GM19099 (cell line): Measurements from ENCODE around the gene CRHR2.

ENCODE experiments used
- POLR2A ChIP-seq: IDR thresholded peaks from 3 replicates; pipeline ENCODE4 v1.6.1; 2011; ENCODE audit warnings: low read depth; ENCODE audit not compliant: insufficient read length; ENCODE audit errors: extremely low read depth

The CRHR2 gene

DNA sequence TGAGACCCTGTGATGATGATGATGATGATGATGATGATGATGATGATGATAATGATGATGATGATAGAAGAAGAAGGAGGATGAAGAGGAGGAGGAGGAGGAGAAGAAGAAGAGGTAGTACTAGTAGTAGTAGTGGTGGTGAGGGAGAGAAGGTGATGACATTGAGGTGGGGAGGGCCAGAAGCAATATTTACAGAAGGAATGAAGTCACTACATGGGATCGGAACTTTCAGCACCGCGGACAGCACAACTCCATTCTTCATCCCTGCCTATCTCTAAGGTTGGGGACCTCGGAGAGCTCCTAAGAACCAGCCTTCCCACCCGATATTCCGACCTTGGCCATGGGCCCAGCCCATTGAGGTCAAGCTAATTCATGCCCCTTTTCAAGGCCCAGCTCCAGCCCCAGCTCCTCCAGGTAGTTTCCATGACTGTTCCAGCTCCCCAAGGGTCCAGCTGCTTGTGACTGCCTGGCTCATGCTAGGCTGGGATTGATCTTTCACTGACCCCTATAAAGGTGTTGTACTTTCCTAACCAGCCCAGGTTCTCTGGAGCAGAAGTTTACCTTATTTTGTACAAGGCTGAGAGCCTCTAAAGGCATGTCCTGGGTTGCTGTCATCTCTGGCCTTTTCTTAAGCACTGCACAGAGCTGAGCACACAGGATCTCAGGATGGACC lies 10.3 kb downstream of the CRHR2 start:
- no peak for TF ChIP-seq POLR2A

DNA sequence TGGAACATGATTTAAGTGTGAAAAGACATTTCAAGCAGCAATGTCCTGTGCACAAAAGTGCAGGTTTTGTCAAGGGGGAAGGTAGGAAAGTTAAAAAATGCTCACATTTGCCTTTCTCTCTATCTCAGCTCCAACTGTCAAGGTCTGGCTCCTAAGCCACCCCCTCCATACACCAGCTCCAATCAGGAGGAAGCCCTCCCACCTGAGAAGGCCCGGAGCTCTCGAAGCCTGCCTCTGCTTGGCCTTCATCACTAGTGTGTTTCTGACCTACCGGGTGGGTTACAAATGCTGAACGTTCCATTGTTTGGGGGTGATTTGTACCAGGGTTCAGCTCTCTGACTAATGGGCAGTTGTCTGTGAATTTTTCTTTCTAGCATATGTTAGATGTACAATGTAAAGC lies 14.2 kb downstream of the CRHR2 start:
- TF ChIP-seq POLR2A: no peak

DNA sequence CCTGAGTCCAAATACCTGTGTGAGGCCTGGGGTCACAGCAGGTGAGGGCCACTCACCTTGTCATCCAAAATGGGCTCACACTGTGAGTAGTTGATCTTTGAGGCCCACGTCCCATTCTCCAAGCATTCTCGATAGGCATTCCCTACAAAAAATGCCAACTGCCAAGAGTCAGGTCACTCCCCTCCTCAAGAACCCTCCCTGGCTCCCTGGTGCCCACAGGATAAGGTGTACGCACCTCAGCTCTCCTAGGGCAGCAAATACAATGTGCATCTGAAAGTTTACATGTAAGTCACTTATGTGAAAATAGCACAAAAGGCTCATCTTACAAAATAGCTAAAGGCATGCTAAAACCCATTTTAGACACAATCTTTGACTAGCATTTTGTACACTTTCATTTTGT lies 15.1 kb downstream of the CRHR2 start:
- TF ChIP-seq POLR2A: no peak

DNA sequence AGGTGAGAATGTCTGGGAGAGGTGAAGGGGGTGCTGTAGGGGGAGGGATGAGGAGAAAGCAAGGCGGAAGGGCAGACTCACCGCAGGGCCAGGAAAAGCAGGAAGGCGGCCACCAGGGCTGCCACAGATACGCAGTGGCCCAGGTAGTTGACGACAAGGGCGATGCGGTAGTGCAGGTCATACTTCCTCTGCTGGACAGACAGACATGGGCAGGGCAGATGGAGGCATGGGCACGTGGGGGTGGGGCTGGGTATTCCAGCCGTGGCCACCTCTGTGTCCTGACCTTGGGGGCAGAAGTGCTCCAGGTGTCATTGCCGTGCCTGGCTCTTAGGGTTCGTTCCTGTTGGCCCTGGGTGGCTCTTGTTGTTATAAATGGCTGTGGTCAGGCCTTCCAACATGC lies 16.8 kb downstream of the CRHR2 start:
- TF ChIP-seq POLR2A: no peak

DNA sequence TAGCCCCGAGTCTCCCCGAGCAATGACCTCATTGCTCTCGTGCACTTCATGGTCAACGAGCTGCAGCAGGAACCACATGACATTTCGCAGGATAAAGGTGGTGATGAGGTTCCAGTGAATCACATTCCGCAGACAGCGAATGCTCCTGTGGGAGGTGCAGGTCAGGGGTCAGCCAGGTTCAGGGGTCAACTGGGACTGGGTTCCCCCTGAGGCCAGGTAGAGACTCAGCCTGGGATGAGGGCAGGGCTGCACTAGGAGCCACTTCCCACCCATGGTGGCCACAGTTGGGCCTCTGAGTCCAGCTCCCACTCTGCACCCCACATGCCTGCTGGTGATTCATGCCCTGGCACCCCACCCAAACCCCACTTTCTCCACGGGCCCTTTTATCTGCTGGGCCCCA lies 17.2 kb downstream of the CRHR2 start:
- no peak for TF ChIP-seq POLR2A

DNA sequence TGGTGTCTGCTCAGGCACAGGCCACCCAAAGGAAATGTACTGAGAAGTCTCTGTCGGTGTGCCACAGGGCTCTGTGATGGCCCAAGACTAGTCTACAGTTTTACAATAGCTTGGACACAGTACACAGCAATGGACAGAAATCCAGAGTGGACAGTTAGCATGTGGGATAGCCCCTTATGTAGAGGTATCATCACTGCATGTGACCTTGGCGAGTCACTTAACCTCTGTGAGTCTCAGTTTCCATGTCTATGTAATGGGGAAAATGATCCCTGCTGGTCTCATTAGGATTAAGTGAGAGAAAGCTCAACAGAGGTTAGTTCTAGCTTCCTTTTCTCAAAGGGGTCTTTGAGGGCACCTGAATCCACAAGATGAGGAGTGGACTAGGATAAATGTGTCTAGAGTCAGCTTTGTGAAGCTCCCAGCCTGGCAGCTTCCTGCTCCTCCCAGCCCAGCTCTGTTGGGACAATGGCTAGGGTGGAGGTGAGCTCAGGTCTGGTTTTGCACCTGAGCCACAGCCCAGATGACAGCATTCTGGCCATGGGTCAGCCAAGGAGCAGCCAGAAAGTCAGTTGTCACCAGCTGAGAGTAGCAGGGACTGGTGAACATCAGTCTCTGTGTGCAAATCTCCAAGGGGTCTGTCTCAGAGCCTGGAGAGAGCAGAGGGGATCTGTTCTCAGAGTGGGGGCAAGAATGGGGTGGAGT lies 17.9 kb downstream of the CRHR2 start:
- no peak for TF ChIP-seq POLR2A

DNA sequence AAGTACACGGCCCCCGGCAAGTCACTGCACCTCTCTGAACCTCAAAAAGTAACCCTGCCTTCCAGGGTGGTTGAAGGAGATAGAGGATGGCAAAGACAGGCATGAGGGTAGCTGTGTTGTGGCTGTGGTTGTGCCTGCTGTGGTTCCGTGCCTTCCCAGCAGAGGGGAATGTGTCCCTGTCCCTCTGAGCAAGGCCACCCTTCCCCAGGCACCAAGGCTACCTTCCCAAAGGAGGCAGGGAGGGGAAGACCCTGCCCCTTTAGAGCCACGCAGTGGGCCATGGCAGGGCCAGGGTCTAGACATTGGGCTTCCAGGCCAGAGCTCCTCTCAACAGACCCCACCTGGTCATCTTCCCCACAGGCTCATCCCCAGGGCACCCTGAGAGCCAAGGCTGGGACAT lies 18.8 kb downstream of the CRHR2 start:
- TF ChIP-seq POLR2A: no peak

DNA sequence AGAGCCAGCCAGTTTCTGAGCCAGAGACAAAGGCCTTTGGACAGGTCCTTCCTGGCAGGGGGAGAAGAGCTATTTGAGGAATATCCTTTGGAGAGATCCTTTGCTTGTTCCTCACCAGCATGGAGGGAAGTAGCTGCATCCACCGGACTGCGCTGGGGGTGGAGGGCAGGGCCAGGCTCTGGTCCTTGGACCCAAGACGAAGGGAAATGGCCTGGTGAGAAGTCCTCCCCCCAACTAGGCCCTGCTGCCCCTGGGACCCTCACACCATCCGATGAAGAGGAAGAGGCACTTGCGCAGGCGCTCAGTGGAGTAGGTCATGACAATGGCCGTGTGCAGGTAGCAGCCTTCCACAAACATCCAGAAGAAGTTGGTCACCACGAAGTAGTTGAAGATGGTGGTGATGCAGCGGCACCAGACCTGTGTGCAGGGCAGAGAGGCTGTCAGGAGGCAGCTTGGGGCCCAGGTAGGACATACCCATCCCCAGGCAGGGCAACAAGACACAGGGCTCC lies 19.8 kb downstream of the CRHR2 start:
- no peak for TF ChIP-seq POLR2A

DNA sequence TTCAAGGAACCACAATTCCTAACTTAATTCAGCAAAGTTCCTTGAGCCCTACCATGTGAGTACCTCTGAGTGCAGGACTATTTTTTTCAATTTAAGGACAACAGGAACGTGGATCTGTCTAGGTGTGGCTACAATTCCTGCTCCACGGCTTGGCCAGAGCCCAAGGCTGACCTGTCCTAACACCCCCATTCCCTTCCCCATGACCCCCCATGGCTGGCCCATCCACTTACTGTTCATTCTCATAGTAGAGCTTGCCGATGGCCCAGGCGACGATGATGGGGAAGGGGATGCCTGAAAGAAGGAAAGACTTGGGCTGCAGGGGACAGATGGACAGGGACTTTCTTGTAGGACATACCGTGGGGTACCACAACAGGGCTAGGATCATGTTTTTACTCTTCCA lies 20.3 kb downstream of the CRHR2 start:
- TF ChIP-seq POLR2A: no peak

DNA sequence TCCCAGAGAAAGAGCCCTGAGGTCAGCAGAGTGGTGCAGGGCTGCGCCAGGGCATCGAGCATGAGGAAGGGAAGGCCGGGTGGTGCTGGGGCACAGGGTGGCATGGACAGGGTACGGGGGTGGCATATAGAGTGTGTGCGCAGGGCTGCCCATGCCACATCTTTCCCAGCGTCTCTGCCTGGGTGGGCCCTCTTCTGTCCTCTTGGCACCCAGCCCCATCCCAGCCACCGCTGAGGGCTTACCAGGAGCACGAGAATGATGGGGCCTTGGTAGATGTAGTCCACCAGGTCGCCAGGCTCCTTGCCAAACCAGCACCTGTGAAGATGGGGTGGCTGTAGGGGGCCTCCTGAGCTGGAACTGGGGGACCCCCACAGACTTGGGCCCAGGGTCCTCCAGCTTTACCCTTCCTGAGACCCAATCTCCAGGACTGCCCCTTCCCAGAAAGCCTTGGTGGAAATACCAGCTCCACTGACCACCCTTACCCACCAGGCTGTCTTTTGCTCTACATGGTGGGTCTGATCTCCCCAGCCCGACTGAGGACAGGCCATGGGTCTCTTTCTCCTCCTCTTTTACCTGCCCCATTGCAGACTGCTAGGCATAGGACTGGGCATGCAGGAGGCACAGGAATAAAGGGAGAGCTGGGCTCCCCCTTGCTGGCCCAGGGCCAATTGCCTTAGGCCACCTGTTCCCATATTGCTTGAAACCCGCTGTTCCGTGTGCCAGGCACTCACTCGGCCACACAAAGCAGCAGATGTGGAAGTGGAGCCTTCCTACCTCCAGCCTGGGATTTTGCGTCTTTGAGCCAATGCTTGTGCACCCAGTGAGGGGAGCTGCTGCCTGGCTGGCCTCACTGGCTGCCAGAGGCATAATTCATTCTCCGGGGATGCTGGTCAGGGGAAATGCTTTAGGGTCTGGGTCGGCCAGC lies 21.7 kb downstream of the CRHR2 start:
- no peak for TF ChIP-seq POLR2A

DNA sequence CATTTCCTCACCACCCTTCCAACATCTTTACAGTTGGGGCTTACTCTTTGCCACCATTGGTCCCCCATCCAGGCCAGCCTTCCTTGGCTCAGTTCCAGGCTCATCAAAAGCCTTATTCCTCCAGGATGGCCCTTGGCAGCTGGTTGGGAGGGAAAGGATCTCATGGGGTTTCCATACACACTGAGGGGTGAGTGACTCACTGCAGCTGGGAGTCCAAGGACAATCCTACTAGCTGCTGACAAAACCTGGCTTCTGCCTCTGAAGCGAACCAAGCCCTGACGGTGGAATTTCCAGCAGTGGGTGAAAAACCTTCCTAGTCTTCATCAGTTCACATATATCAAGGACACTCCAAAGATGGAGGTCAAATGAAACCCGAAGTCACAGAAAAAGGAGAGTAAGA lies 22.9 kb downstream of the CRHR2 start:
- no peak for TF ChIP-seq POLR2A

DNA sequence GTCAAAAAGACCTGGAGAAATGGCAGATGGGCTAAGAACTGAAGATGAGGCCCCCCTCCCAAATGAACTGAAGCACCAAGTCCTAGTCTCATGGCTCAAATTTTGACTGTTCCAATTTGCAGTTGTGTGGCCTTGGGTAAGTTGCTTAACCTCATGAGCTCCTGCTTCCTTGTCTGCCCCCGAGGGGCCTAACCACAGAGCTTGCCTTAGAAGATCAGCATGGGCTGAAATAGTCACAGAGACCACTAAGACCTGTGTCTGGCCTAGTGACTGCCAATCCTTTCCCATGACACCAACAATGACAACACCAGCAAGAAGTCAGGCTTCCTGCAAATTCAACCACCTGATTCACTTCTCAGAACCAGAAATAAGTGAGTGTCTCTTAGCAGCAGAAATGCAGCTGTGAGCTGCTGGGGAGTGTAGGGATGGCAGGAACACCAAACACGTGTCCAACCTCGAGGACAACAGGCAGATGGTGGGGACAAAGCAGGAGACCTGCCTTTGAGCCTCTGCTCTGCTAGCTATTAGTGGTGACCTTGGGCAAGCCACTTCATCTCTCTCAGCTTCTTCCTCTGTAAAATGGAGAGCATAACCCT lies 23.7 kb downstream of the CRHR2 start:
- TF ChIP-seq POLR2A: no peak

DNA sequence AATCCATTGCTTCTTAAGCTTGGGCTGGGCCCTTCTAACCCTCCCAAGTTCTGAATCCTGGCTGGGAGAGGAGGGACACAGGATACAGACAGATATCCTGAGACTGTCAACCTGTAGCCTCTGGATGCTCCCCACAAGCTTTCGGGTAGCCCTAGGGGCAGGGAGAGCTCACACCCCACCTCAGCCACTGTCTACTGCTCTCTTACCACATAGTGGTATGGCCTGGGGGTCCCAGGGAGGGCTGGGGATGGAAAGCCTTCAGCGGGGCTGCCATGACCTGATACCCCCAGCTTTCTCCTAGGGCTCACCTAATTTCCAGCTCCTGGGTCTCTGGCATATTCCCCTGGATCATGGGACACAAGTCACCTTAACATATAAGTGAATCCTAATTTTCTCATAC lies 25.1 kb downstream of the CRHR2 start:
- no peak for TF ChIP-seq POLR2A

DNA sequence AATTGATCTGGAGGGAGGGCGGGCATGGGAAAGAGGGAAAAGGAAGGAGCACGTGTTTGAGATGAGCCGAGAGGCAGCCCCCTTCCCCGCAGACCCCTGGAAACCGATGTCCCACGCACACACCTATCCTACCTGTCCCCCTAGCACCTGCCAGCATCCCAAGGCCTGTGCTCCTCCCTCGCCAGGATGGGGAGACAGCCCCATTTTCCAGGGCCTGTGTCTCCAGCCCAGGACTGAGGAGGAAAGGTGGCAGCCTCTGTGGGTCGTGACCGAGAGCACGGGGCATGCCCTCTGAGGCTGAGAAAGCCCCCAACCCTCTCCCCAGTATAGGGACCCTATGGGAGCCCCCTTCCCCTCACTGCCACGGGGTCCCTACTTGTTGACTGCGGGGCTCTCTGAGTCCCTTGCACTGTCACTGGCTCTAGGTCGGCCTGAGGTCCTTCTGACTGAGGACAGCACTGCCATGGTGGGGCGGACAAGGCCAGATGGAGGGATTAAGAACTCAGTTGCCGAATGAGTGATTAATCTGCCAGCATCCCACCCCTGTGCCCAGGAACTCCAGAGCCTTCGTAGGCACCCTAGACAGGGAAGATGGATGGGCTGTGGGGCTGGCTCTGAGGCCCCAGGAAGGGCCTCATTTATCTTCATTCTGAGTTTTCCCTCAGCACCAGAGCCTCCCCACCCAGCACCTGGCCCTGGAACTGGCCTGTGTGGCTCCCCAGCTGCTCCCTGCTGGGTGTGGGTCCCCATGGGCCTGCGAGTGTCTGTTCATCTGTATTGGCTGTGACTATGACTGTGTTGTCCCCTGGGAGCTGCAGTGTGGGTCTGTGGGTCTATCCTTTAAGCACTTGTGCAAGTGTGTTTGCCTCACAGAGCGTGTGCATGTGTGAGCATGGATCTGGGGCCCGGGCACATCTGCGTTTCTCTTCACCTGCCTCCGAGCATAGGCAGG lies 26.0 kb downstream of the CRHR2 start:
- TF ChIP-seq POLR2A: no peak
